Liver (tissue), 9 donors: Measurements from ENCODE around the gene SCAF1. TPM values are rescaled to one million over a fixed set of nuclear protein-coding genes. Genes with fewer than 3 reads are reported as not detected.

Experiments
- DNase-seq: peaks from one replicate; pipeline ENCODE4 v3.0.0-alpha.2; 2017; ENCODE audit warnings: low spot score
- H3K27ac ChIP-seq, 2 donors: one replicate each; pipeline ENCODE4 v1.7.0; 2013; ENCODE audit warnings: inconsistent platforms in 2 of 2, low read length in 2 of 2, control low read depth in 1 of 2, low read depth in 1 of 2, mild to moderate bottlenecking in 1 of 2
- H3K27me3 ChIP-seq, 4 donors: one replicate each; pipeline versions ENCODE4 v1.6.1 to v1.7.0; 2013; ENCODE audit warnings: low read length in 3 of 4, inconsistent platforms in 1 of 4, mild to moderate bottlenecking in 1 of 4, moderate library complexity in 1 of 4; ENCODE audit not compliant: control insufficient read depth in 4 of 4, insufficient read depth in 4 of 4
- H3K36me3 ChIP-seq, 4 donors: one replicate each; pipeline versions ENCODE4 v1.6.1 to v1.7.0; 2013; ENCODE audit warnings: low read length in 3 of 4, mild to moderate bottlenecking in 3 of 4, low read depth in 1 of 4, moderate library complexity in 1 of 4; ENCODE audit not compliant: control insufficient read depth in 4 of 4, insufficient read depth in 3 of 4
- H3K4me1 ChIP-seq, 4 donors: one replicate each; pipeline versions ENCODE4 v1.6.1 to v1.7.0; 2013; ENCODE audit warnings: low read length in 3 of 4, mild to moderate bottlenecking in 3 of 4, moderate library complexity in 1 of 4; ENCODE audit not compliant: control insufficient read depth in 4 of 4, insufficient read depth in 4 of 4
- H3K4me3 ChIP-seq, 3 donors: one replicate each; pipeline versions ENCODE4 v1.6.1 to v1.7.0; 2013; ENCODE audit warnings: low read length in 3 of 3, control low read depth in 1 of 3, low read depth in 1 of 3, mild to moderate bottlenecking in 1 of 3
- H3K9ac ChIP-seq, 2 donors: one replicate each; pipeline ENCODE4 v1.7.0; 2013; ENCODE audit warnings: low read length in 2 of 2, mild to moderate bottlenecking in 2 of 2, moderate library complexity in 2 of 2, control low read depth in 1 of 2, low read depth in 1 of 2
- H3K9me3 ChIP-seq, 4 donors: one replicate each; pipeline versions ENCODE4 v1.6.1 to v1.7.0; 2013; ENCODE audit warnings: low read length in 3 of 4; ENCODE audit not compliant: control insufficient read depth in 4 of 4
- ATF3 ChIP-seq: IDR thresholded peaks from 2 replicates; pipeline ENCODE4 v1.6.1; 2016; ENCODE audit warnings: antibody characterized with exemption
- CTCF ChIP-seq: fragments of 150-350 bp; IDR thresholded peaks from 2 replicates; pipeline ENCODE4 v1.5.1; 2017; ENCODE audit warnings: improper control_type of control experiment, low read depth, low read length; ENCODE audit not compliant: missing input control
- EGR1 ChIP-seq, 2 donors: IDR thresholded peaks; 2 replicates each; pipeline ENCODE4 v1.6.1; 2016 to 2018; ENCODE audit warnings: antibody characterized with exemption in 2 of 2, low read depth in 2 of 2
- FOXA1 ChIP-seq: IDR thresholded peaks from 2 replicates; pipeline ENCODE4 v1.6.1; 2016; ENCODE audit warnings: antibody characterized with exemption
- FOXA2 ChIP-seq: IDR thresholded peaks from 2 replicates; pipeline ENCODE4 v1.6.1; 2016; ENCODE audit warnings: antibody characterized with exemption
- GABPA ChIP-seq, 2 donors: IDR thresholded peaks in 1 of 2; conservative IDR thresholded peaks in 1 of 2; 2 replicates each; pipeline ENCODE4 v1.6.1; 2016; ENCODE audit warnings: antibody characterized with exemption in 2 of 2, mild to moderate bottlenecking in 1 of 2, moderate library complexity in 1 of 2
- HNF4G ChIP-seq: IDR thresholded peaks from 2 replicates; pipeline ENCODE4 v1.6.1; 2016; ENCODE audit warnings: antibody characterized with exemption
- JUND ChIP-seq, 2 donors: IDR thresholded peaks; 2 replicates each; pipeline ENCODE4 v1.6.1; 2016; ENCODE audit warnings: antibody characterized with exemption in 2 of 2
- MAX ChIP-seq: IDR thresholded peaks from 2 replicates; pipeline ENCODE4 v1.6.1; 2016; ENCODE audit warnings: antibody characterized with exemption
- NR2F2 ChIP-seq: IDR thresholded peaks from 2 replicates; pipeline ENCODE4 v1.6.1; 2016; ENCODE audit warnings: antibody characterized with exemption
- RAD21 ChIP-seq, 2 donors: IDR thresholded peaks; 2 replicates each; pipeline ENCODE4 v1.6.1; 2016; ENCODE audit warnings: antibody characterized with exemption in 2 of 2, mild to moderate bottlenecking in 2 of 2
- REST ChIP-seq: IDR thresholded peaks from 2 replicates; pipeline ENCODE4 v1.6.1; 2016; ENCODE audit warnings: antibody characterized with exemption, mild to moderate bottlenecking
- RXRA ChIP-seq, 2 donors: IDR thresholded peaks; 2 replicates each; pipeline ENCODE4 v1.6.1; 2017 to 2018; ENCODE audit warnings: antibody characterized with exemption in 2 of 2, mild to moderate bottlenecking in 1 of 2
- SP1 ChIP-seq: IDR thresholded peaks from 2 replicates; pipeline ENCODE4 v1.6.1; 2018; ENCODE audit warnings: antibody characterized with exemption, mild to moderate bottlenecking
- TAF1 ChIP-seq: conservative IDR thresholded peaks from 2 replicates; pipeline ENCODE4 v1.6.1; 2016; ENCODE audit warnings: antibody characterized with exemption, mild to moderate bottlenecking
- YY1 ChIP-seq: IDR thresholded peaks from 2 replicates; pipeline ENCODE4 v1.6.1; 2016; ENCODE audit warnings: antibody characterized with exemption, mild to moderate bottlenecking
- ZBTB33 ChIP-seq: IDR thresholded peaks from 2 replicates; pipeline ENCODE4 v1.6.1; 2016; ENCODE audit warnings: antibody characterized with exemption
- WGBS: extraction: QIAGEN DNeasy Blood & Tissue Kit; methylation state at CpG from one replicate; pipeline ENCODE4 v1.1.7; 2013; 5-methylcytosine and 5-hydroxymethylcytosine counted together
- polyA plus RNA-seq, 2 donors: library from polyadenylated mRNA; stranded (reverse) in 1 of 2; unstranded in 1 of 2; fragments of 200-250 nt in 1 of 2; fragments of >200 nt in 1 of 2; fragmentation: Nextera tagmentation in 1 of 2; extraction: Ambion mirVana in 1 of 2; gene quantifications; one replicate each; pipeline versions ENCODE4 v1.2.1 to v1.2.3, GENCODE V29; 2013 to 2015
- total RNA-seq, 2 donors: library from RNA; depleted of rRNA; stranded (reverse); fragments of >200 nt; gene quantifications; one replicate each; pipeline ENCODE4 v1.2.3, GENCODE V29; 2014
- donor health status: healthy.
- donor health status: healthy.
- donor health status: healthy.
- donor health status: healthy.
- donor health status: healthy.

The SCAF1 gene
- total and polyA plus RNA-seq, 4 donors, result 4.6 to 17.6 (median 9.9) TPM

GRCh38 chr19:49645995-49646394 is 4.0 kb downstream of the SCAF1 start:
- H3K4me1 ChIP-seq, result peaks cover 0 to 22% (median 13%) of the 10 kb centered on the region in 4 donors
- no peak overlapping the region for H3K27ac ChIP-seq
- no peak overlapping the region for H3K4me3 ChIP-seq
- H3K9me3 ChIP-seq, result no peaks in the 10 kb centered on the region
- TF ChIP-seq HNF4G, result no peak
- no peak for TF ChIP-seq NR2F2
- no peak for TF ChIP-seq ZBTB33
- no peak for TF ChIP-seq SP1
- no peak for TF ChIP-seq JUND (IDR thresholded peaks at IDR 0.05)
- TF ChIP-seq REST, result no peak
- no peak for TF ChIP-seq ATF3
- no peak for TF ChIP-seq YY1
- no peak for TF ChIP-seq FOXA2
- TF ChIP-seq TAF1, result no peak
- no peak for TF ChIP-seq EGR1 (IDR thresholded peaks at IDR 0.05; ENCODE audit: low read depth in 2 of 2)
- no peak for TF ChIP-seq CTCF
- no peaks in the 10 kb centered on the region for H3K27me3 ChIP-seq
- H3K9ac ChIP-seq, result no peak overlapping the region
- WGBS, result 92% methylated on average over 13 of the region's 13 CpGs
- no peak for DNase-seq
- peaks cover 6 to 27% (median 21%) of the 10 kb centered on the region in 4 donors for H3K36me3 ChIP-seq

- Histone ChIP-seq H3K9me3 (no peaks in the 10 kb centered on the region), H3K27me3 (no peaks in the 10 kb centered on the region), H3K4me3 (no peak overlapping the region), H3K36me3 (peaks cover 10 to 31% (median 24%) of the 10 kb centered on the region in 4 donors), H3K4me1 (peaks cover 0 to 20% (median 13%) of the 10 kb centered on the region in 4 donors), H3K27ac (no peak overlapping the region), H3K9ac (no peak overlapping the region)
- DNase-seq, result no peak
- 95% methylated on average over 17 of the region's 17 CpGs for WGBS
- TF ChIP-seq CTCF (no peak), GABPA (IDR thresholded peaks at IDR 0.05 in 1 of 2, conservative IDR thresholded peaks at IDR 0.05 in 1 of 2) (no peak), RXRA (IDR thresholded peaks at IDR 0.05) (no peak), ATF3 (no peak), MAX (no peak), RAD21 (IDR thresholded peaks at IDR 0.05) (no peak), ZBTB33 (no peak), HNF4G (no peak), FOXA2 (no peak), FOXA1 (no peak), YY1 (no peak)
Measured at GRCh38 chr19:49646586-49646985, 4.6 kb downstream of the SCAF1 start.
